NOMO-1 treated with dmso at 0.1 percent for 144 hours (cell line): ENCODE measurements around the gene IP6K1.
"Not testable (repeated sequence)": the region's sequence is repeated elsewhere in the genome, so short reads cannot be mapped to it uniquely, and the experiment has no call there.

Experiments used
- DNase-seq: peaks from one replicate; lab custom pipeline; 2025; ENCODE audit not compliant: unreplicated experiment; lab: John Stamatoyannopoulos, UW

IP6K1 gene

DNA sequence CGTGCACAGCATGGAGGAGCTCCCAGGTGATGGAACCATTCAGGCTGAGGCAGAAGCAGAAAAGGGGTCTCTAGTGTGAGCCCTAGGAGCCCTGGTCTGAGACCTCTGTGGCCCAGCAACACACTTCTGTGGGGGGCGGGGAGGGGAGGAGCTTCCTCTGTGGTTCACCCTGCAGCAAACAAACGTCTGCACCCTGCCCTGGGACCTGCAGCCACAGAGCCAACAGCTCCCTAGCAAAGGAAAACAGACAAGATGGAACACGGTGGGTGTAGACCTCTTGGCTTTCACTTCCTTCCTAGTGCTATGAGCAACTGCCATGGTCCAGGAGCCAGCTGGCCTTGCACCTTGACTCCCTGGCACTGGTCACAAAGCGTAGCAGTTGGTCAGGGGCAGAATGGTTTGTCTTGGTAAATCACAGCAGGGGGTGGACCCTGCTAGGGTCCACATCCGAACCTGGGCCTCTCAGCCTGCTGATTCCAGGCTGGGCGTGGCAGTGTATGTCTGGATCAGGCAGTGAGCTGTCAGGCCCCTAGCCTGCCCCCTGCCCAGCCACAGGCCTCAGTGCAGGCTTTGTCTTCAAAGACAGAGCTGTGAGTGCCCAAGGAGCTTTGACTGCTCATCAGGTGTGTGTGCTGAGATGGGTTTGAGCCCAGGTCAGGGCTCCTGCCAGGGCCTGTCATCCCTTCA is 73.6 kb downstream of the IP6K1 start:
- no peak for DNase-seq

DNA sequence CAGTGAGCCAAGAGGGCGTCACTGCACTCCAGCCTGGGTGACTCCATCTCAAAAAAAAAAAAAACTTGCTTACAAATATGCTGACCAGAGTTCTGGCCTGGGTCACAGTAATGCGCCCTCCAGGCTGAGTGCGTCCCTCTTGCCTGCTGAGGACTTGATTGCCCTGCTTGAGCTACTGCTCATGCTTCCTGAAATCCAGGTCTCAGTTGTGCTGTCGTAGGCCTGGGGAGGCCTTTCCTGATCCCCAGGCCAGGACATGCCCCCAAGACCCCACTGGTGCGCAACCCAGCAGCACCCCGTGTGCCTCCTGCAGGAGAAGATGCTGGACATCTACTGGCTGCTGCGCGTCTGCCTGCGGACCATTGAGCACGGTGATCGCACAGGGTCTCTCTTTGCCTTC is 74.2 kb downstream of the IP6K1 start:
- DNase-seq = no peak

DNA sequence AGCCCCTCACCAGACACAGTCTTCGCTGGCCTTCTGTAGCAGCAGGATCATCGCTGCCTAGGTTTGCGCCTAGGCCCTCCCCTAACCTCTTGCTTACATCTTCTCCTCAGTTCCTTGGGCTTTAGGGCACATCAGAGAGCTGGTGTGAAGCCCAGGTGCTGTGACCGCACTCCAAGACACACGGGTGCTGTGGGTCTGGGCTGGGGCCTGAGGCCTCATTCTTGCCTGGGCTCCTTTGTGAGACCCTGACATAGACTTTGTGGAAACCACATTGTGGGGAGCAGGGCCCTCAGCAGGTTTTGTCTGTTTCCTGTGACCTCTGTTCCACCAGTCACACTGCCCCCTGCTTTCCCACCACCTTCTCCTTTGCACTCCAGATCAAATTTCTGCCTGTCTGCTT is 74.9 kb downstream of the IP6K1 start:
- DNase-seq = no peak

DNA sequence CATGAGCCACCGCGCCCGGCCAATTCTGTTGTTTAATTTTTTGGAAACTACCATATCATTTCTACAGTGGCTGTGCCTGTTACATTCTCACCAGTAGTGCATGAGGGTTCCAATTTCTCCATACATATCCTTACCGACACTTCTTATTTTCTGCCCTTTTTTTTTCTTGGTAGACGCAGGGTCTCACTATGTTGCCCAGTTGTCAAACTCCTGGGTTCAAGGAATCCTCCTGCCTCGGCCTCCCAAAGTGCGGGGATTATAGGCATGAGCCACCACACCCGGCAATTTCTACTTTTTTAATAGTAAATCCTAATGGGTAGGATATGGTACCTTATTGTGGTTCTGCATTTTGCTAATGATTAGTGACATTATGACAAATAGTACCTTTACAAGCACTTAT is 76.5 kb downstream of the IP6K1 start:
- no peak for DNase-seq

DNA sequence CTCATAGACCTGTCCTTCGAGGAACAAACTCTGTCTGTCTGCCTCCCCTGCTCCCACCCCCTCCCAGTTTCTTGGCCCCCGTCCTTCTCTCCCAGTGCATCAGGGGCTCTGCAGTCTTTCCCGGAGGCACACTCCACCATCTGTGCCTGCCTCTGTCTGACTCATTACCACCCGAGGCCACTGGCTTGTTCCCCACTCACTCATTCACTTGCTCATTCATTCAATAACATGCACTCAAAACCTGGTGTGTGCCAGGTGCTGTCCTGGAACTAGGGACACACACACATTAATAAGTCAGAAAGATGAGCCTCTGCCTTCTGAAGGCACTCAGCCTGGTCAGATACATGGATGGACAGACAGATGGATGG is 79.2 kb downstream of the IP6K1 start:
- no peak for DNase-seq

DNA sequence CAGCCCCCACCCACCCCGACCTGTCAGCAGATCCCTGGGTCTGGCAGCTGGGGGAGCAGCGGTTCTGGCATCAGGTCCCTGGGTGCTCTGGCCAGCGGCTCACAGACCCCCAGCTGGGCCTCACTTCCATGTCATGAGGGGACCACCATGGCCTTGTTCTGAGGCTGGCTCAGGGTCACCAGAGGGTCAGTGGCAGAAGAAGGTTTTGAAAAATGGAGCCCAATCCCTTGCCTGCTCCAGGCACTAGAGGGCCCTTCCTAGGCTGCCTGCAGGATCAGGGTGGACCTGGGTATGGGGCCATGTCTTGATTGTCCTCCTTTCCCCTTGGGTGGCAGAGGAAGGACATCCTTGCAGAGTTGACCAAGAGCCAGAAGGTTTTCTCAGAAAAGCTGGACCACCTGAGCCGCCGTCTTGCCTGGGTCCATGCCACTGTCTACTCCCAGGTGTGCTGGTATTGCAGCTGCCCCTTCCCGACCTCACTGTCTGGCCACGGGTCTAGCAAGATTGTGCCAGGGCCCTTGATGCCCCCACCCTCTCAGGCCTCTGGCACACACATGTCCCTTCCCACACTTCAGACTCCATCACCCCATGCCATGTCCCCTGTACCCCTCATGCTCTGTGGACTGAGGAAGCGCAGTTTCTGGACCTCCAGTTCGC is 79.8 kb downstream of the IP6K1 start:
- no peak for DNase-seq

DNA sequence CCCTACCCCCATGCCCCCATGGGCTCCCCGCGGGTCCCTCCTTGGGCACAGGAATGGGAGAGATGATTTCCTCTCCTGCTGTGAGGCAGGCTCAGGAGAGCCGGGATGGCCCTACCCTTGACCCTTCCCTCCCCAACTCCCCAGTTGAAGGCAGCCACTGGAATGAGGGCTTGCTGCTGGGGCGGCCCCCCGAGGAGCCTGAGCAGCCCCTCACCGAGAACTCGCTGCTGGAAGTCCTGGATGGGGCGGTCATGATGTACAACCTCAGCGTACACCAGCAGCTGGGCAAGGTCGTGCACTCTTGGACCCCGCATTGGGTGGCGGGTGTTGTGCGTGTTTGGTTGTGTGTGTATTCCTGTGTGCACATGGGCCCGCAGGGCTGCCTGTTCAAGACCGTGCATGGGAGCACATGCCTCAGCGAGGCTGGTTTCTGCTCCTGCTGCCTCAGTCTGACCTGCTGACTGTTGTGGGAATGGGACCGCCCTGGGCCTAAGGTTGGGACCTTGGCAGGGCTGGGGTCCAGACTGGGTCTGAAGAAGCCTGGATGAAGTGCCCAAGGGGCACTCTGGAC is 80.9 kb downstream of the IP6K1 start:
- no peak for DNase-seq

DNA sequence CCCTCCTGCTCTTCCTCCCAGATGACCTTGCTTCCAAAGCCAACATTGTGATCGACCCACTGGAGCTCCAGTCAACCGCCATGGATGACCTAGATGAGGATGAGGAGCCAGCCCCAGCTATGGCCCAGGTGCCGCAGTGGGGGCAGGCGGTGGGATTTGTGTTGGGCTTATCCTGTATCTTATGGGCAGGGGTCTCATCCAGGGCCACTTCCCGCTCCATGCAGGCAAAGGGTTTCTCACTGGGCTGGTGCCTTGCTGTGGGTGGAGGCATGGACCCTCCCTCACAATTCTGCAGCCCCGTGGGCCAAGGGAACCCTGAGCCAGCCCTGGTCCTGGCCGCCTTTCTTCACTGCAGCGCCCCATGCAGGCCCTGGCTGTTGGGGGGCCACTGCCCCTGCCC is 81.7 kb downstream of the IP6K1 start:
- no peak for DNase-seq

DNA sequence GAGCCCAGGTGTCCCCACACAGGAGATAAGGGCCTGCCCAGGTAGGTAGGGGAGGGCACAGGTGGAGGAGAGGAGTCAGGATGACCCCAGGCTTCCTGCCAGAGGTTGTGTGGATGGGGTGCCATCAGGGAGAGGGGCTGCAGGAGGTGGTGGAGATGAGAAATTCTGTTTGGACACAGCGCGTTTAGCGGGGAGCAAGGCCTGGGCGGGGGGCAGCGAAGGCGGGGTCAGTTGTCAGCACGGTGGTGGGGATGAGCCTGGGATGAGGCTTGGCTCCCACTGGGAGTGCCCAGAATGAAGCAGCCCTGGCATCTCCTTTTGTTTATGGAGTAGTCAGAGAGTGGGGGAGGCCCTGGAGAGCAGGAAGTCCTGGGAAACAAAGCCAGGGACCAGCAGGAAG is 82.4 kb downstream of the IP6K1 start:
- DNase-seq = no peak

DNA sequence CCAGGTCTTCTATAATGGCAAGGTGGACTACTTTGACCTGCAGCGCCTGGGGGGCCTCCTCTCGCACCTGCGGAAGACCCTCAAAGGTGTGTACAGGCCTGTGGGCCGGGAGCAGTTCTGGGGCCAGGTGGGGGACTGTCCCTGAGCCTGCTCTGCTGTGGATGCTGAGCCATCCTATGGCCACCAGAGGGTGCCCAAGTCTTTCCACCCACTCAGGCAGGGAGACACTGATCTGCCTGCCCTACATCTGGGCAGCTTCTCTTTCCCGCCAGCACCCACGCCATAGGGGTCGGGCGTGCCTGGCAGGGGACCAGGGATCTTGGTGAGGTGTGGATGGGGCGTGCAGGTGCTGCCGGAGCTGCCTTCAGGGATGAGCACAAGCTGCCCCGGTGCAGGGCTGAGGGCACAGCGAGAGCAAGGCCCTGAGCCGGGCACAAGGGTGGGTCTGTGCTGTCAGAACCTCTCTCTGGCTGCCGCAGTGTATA is 82.9 kb downstream of the IP6K1 start:
- DNase-seq = no peak

DNA sequence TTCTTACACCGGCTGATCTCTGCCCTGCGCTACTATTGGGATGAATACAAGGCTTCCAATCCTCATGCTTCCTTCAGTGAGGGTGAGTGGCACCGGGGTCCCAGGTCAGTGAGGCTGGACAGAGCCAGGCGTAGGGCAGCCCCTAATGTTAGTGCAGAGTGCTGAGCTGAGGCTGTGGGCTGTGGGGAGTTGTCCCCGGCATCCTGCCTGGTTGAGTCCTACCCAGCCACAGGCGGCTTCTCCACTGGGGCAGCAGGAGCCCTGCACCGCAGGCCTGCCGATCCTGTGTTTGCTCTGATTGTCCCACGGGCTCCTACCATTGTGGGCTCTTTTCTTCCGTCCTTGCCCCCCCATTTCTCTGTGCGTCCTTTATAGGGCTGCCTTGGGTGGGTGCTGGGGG is 83.7 kb downstream of the IP6K1 start:
- no peak for DNase-seq

DNA sequence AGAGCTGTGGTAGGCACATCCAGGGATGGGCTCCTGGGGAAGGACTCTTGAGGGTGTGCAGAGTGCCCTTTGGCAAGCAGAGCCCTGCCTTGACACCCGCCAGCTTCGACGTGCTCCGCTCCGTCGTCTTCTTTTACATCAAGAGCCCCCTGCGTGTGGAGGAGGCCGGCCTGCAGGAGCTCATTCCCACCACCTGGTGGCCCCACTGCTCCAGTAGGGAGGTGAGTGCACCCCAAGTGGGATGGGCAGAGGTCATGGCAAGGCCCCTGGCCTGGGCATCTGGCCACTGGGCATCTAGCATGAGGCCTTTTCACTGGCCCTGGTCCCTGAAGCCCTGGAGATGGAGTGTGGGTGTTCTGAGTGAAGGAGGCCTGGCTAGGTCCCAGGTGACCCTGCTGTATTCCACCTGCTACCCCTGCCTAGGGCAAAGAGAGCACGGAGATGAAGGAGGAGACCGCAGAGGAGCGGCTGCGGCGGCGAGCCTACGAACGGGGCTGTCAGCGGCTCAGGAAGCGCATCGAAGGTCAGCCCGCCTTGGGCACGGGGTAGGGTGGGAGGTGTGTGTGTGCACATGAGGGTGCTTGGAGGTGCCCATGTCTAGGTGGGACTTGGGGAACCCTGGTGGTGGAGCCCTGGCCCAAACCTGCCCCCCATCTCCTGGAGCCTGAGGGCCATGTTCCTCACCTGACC is 84.8 kb downstream of the IP6K1 start:
- no peak for DNase-seq

DNA sequence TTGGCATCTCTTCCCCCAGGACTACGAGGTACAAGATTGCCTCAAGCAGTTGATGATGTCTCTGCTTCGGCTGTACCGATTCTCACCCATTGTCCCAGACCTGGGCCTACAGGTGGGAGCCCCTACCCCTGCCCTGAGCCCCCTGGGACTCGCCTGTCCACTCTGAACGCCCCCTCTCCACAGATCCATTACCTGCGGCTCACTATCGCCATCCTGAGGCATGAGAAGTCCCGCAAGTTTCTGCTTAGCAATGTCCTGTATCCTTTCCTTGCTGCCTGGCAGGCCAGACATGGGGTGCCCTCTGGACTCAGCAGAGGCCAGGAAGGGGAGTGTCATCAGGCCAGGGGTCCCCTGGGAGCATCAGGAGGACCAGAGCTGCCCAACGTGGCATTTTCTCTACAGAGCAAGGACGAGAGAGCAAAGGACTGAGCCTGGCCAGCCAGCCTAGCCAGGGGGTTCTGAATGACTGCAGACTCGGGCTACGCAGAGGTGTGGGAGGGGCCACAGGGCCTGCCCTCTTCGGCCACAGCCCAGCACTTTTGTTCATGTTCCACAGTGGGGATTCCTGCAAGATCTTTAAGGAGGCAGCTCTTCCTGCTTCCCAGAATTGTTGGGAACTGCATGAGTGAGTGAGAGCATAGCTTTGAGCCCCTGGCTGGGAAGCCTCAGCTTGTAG is 85.8 kb downstream of the IP6K1 start:
- DNase-seq = no peak

DNA sequence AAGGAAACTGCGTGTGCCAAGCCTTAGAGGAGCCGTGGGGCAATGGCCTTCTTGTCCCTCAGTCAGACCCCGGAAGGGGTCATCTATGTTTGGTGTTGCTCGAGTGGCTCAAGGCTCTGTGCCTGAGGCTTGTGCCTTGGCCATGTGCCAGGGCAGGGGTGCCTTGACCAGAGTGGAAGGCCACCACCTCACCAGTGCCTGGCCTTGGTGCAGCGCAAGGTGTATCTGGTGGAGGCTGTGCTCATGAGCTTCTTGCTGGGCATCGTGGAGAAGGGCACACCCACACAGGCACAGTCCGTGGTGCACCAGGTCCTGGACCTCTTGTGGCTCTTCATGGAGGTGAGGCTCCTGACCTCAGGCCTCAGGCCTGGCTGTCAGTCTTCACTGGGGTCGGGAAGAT is 86.3 kb downstream of the IP6K1 start:
- no peak for DNase-seq

DNA sequence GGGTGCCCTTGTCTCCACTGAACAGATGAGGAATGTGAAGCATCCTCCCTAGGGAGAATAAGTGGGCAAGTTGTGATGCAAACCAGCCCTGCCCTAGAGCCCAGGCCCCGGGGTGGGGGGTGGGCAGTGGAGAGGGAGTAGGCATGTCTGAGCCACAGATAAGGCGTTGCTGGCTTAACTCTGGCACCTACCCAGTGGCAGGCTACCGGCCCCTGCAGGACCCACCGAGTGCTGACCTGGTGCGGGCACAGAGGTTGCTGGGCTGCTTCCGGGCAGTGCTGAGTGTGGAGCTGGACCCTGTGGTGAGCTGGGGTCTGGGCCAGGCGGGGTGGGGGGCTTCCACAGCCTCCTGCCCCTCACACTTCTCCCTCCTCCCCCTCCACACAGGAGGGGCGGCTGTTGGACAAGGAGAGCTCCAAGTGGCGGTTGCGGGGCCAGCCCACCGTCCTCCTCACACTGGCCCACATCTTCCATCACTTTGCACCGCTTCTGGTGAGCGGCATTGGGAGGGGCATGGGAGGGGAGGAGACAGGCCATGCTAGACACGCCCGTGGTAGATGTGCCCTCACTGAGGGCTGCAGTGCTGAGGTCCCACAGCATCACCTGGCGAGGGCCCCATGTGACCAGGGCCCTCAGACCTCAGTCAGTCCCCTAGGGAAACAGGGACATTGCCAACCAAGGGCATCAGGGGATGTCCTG is 86.9 kb downstream of the IP6K1 start:
- no peak for DNase-seq

DNA sequence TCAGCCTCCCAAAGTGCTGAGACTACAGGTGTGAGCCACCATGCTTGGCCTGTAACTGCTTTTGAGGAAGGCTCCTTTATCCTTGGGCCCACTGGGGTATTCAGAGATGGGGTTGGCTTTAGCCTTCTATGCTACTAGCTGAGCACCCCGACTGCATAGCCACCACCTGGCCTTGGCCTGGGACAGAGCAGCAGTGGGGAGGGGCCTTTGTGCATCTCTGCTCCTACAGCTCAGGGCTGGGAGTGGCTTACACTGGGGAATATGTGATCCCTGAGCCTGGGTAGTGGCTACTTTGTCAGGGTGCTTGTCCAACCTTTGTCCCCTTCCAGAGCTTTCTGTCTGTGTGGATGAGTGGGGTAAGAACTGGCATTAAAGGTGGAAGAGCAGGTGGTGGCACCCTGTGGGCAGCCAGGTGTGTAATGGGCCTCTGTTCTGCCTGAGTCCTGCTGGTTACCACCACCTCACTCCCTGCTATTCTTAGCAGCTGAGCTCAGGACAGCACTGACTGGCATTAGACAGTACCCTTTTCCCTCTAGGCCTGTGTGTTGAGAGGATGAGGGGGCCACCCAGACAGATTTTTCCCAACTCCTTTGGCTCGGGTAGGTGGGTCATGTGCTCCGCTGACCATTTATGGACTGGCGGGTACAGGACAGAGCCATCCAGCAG is 90.9 kb downstream of the IP6K1 start:
- DNase-seq = not testable (repeated sequence)

DNA sequence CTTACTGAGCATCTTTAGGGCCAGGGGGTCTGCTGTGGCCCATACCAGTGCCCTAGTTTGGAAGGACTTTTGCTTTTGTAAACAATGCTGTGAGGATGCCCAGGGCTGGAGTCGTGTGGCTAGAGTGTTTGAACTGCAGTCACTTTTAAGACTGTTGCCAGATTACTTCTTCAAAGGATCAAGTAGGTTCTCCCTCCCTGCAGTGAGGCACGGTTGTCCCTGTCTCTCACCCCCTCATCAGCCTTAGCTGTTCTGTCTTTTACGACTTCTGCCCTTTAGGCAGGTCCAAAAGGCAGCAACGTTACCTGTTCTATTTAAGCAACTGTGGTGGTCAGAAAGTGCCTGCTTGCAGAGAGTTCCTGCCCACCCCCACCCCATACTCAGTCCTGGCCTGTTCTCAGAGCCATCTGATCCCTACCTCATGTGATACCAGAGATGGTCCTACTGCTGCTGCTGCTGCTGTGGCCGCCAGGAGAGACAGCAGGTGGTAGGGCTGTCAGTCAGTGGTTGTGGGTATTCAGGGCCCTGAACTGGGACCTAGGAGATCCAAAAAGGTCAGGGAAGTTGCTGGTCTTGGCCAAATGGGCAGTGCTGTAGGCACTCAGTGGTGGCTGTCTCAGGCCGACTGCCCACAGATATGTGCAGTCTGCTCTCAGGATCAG is 91.8 kb downstream of the IP6K1 start:
- not testable (repeated sequence) for DNase-seq

DNA sequence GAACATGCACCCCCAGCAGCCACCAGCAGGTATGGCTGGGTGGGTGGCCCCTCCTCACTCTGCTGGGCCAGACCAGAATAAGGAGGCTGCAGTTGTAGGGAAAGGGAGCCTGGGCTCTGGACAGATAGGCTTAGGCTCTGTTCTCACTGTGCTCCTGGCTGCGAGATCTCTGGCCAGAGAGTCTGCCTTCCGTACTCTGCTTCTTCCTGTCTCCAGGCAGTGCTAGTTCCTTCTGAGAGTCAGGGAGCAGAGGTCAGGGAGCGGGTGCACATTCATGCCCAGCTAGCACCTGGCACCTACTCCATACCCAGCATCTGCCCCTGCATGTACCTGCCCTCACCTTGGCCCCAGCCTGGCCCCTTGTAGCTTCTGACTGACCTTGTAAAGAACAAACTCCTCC is 94.9 kb downstream of the IP6K1 start:
- not testable (repeated sequence) for DNase-seq

DNA sequence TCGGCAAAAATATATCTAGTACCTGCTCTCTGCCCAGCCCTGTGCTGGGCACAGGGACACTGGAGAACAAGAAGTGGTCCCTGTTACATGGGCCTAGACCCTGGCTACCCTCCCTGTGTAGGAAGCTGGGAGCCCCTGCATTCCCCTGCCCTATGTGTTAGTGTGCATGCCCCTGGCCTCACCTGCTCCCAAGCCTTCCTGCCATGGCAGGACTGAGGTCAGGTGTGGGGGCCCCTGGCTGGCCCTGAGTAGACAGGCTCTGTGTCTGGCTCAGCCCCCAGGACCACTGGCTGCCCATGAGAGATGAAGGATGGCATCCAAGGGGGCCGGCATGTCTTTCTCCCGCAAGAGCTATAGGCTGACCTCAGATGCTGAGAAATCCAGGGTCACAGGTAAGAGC is 95.5 kb downstream of the IP6K1 start:
- DNase-seq = not testable (repeated sequence)
